ENCODE measurements around the gene AFAP1.

The AFAP1 gene

DNA sequence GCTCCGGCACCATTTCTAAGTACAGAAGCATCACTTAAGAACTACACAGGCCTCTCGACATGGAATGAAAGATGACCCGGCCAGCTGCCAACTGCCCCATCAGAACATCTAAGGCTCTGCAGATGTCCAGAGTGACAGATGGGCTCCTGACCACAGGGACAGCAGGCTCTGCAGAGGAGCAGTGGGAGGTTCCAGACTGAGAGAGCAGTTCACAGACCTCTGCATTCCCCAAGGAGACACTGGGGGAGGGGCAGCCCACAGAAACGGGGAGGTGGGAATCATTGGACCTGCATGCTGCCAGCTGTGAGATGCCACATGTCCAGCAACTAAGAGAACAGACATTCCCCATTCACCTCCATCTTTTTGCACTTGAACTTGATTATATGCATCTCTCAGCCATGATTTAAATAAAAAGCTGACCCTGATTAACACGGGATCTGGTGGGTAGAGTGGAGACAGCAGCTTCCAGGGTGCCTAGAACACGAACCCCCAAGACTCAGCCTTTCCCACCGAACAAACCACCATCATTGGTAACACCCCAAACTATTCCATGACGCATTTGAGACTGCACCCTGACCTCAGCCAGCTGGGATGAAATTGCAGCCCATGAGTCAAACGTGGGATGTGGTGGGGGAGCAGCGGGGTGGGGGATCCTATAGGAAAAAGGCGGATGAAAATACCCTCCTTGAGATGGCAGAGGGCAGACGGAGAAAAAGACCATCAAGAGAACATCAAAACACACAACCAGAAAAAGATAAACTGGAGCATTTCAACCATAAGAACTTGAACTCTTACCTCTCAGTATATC is 47.2 kb downstream of the AFAP1 start:
- no peak for DNase-seq (ENCODE audit: low read depth)

DNA sequence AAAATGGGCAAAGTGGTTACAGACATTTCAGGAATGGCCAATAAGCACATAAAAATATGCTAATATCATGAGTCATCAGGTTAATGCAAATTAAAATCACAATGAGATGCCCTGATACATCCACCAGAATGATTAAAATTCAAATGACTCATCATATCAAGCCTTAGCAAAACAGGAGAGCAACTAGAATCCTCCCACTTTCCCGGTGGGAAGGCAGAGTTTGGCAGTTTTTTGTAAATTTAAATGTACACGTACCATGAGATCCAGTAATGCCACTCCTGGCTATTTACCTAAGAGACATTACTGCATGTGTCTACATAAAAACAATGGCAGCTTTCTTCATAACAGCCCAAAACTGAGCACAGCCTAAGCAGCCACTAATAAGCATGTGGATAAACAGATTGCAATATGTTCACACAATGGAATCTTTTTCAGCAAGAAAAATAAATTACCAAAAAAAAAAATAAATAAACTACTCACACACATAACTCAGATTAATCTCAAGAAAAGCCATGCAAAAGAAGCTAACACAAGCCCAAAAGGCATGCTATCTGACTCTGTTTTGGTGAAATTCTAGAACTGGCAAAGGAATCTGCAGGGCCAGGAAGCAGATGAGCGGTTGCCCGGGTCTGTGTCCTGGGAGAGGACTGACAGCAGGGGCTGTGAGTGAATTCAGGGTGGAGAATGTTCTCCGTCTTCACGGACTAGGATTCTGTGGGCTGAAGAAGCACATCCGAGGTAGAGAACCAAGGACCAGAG is 48.8 kb downstream of the AFAP1 start:
- DNase-seq (ENCODE audit: low read depth), result no peak

DNA sequence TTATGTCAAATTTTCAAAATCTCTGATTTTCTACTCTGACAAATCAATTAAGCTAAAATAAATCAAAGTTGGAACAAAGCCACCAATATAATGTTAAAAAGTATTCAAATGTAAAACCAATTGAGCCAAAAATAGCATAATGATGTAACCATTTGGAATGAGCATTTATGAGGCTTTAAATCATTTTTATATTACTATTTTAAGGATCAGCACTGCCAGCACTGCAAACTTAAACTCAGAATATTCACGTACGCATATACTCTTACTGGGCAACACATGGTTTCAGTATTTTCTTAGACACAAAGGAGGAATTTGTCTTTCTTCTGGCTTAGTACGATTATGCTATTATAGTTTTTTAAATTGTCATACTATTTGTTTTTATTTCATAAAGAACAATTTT is 52.2 kb downstream of the AFAP1 start:
- no peak for DNase-seq (ENCODE audit: low read depth)

DNA sequence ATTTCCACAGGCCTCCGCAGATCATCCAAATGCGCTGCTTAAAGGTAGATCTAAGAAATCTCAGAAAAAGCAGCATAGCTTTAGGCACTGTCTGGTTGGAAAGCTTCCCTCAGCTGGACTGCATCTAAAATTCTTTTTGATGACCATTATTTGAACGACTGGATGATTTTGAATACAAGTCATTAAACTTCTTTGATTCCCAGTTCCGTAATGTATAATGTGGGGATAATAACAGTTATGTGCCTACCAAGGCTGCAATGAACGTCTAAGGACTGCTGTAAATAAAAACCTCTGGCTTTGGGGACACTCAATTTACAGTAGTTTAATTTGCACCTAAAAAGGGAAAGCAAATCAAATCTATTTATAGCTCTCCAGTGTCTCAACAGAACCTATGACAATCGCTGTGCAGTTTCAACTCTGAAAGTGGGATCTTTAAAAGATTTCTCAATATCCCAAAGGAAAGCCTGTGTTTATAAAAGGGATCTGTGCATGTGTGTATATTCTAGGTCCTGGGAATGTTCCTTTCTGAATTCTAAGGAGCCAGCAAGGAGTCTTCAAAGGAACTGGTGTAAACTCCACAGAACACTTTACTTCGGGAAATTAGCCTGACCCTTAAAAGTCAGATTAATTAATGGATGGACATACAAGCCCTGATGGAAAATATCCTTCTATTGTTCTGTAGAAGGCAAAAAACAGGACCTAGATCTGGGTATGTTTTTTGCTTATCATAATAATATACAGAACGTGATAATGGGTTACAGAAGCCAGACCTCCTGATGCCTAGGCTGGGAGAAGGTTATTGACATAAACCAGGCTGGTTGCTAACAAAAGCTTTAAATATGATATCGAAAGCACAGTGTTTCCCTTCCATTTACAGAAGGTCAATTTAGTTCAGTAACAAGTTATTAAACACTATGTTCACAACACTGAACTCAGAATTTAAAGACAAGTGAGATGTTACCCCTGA is 53.4 kb downstream of the AFAP1 start:
- DNase-seq (ENCODE audit: low read depth), result no peak

DNA sequence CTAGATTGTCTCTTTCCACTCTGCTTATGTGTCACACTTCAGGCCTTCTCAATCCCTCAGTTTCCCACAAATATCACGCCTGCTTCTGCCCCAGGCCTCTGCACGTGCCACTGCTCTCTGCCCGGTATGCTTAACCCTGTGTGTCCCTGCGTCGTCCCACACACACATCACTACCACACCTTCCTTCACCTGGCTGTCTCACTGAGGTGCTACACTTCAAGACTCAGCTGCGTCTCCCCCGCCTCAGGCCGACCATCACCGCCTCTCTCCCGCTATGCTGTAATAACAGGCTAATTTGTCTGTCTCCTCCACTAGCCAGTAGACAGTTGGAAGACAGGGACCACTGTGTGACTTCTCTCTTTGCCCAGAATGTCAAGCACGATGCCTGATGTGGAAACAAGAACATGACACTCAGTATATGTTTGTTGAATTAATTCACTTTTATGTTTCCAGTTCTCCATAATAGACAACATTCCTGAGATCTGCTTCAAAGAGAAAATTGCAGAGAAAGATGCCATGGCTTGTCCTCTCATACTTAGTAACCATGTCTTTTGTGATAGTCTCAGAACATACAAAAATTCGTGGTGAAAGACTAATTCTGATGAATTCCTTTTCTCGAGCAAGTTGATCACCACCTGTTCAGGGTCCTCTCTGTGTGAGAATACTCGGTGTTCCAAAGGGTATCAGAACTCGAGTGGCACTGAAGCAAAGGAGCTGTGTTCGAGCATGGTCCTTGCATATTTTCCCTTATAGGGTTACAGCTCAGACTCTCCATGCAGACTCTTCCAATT is 54.2 kb downstream of the AFAP1 start:
- DNase-seq (ENCODE audit: low read depth), result no peak

DNA sequence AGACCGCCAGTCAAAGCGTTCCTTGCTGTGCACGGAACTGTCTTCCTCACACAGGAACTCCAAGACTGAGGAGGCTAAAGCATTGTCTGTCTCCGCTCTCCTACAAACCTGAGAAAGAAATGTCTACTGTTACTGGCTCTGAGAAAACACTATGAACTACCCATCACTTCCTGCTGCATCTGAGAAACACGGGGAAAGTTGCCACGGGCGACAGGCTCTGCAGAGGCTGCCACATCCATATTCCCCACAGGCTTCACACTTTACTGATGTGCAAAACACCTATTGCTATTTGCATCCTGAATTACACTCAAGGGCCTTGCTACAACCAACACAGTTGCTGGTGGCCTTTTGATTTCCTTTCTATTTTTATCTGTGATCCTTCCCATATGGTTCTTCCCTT is 59.0 kb downstream of the AFAP1 start:
- no peak for DNase-seq (ENCODE audit: low read depth)

DNA sequence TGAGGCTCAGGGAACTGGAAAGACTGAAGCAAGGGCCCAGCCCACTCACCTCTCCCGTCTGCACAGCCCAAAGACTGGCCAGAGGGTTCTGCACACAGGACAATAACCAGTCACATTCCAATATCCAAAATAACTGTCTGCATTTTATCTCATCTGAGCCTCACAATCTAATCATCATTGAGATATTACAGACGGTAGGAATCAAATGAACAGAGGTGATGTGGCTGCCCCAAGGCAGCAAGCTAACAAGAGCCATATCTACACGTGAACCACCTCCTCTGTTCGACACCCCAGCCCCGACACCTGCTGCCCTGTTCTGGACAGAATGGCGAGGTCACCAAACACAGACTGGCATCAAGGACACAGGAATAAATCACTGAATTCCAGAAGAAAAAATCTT is 60.5 kb downstream of the AFAP1 start:
- no peak for DNase-seq (ENCODE audit: low read depth)

DNA sequence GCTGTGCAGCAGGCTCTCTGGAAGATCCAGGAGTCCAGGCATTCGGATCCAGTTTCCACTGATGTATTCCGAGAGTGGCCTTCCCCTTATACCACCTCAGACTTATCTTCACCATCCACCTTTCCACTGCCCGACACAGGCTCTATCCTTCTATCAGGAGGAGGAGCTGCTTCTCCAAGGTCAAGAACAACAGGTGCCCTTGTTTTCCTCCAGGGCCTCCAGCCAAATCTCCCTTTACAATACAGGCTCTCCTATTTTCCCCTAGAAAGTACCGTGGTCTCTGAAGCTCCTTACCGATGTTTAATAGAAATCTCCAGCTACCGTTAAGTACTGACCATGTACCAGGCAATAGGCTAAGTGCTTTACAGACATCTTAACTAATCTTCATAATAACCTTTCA is 61.3 kb downstream of the AFAP1 start:
- no peak for DNase-seq (ENCODE audit: low read depth)

DNA sequence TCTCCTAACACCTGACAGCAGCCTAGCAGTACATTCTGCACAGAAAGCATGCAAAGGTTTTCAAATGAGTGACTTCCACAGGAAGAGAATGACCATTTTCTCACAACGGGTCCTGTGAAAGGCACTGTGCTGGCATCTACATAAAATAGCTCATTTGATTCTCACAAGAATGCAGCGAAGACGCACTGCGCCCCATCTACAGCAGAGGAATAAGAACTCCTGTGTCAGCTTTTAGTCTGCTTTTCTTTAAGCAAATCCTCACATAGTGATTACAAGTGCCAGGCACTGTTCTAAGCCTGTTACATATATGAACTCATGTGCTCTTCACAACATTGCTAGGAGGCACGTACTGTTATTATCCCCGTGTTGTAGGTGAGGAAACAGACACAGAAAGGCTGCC is 62.5 kb downstream of the AFAP1 start:
- DNase-seq (ENCODE audit: low read depth), result no peak

DNA sequence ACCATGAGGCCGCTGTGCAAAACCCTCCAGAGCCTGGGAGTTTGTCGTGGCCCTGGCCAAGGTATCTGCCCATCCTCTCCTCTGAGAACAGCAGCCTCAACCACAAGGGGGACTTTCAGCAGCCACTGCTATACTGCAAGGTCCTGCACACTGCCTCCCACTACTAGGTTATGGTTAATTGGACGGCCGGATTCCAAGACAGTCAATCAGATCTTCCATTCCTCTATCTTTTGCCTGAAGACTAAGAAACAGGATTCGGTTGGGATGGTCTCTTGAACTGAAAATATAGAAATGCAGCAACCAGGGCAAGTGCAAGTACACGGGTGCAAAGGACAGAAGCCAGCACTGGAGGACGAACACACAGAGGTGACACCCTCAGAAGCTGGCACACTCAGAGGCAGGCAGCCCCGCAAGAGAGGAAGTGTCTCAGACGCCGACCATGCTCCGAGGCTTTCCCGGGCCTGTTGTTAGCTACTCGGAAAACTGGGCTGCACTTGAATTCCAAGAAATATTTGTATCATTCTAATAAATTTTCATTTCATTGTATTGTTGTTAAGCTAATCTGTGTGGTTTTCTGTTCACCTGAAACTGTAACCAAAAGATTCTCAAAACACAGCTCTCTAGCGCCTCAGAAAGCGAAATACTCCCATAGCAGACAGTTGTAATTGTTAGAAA is 63.3 kb downstream of the AFAP1 start:
- DNase-seq (ENCODE audit: low read depth), result peak; percentile 57

DNA sequence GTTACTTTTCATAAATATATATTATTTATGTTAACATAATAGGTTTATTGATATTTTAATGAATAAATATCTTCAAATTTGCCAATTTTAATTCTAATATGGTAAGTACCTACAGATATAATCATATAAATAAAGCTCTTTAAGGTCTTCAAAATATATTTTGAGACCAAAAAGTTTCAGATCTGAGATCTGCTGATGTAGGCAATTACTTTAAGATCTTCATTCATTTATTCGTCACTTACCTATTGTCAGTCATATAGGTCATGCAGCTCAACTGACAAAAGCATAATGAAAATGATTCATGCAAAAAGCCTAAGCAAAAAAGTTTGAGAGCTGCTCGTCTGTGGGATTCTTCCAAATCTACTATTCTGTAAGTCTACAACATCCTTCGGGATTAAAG is 64.8 kb downstream of the AFAP1 start:
- no peak for DNase-seq (ENCODE audit: low read depth)

DNA sequence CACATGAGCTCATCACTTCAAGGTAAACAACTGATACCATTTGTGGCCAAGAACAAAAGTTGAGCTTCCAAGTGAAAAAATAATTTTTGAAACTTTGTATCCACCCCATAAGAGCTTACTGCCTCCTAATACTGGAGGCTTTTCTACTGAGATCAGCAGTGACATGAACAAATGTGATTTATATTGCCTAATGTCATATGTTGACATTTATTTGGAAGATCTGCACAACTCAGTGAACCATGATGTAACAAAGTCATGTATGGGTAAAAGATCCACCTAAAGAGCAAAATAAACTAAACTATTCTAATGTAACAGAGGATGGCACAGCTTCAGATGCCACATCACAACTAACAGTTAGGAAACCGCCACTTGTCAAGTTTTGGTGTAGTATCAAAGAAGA is 65.8 kb downstream of the AFAP1 start:
- DNase-seq (ENCODE audit: low read depth), result no peak

DNA sequence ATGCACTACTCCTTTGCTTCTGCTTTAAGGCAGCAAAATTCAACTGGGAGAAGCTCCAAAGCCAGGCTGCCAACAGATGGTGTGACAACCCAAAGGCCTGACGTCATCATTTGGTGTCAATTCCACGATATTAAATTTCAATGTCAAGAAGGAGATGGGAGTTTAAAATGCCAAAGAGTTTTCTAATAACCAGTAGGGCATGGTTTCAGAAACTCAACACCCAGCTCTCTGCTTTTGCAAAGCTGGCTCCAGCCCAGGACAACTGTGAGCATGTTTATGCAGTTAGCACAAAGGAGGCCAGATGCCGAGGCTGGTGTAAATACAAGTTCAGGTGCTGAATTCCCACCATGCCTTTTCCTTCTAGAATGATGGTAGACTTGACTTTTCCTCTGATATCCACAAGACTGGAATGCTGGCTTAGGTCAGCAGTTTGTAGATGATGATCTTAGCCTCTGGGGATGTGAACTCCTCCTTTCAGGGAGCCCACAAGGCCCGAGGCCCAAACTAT is 67.3 kb downstream of the AFAP1 start:
- no peak for DNase-seq (ENCODE audit: low read depth)

DNA sequence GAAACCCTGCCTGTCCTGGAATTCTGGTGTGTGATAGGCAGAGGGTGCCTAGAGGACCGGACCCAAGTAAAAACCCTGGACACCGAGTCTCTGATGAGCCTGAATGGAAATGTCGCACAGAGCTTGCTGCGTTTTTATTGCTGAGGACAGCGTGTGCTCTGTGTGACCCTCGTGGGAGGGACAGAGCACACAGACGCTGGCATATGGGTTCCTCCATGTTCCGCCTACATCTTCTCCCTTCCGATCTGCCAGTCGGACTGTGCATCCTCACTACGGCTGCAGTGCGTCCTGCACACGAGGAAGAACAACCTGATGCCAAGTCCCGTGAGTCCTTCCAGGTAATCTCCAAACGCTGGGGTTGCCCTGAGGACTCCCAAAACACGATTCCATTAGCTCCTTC is 68.3 kb downstream of the AFAP1 start:
- DNase-seq (ENCODE audit: low read depth), result no peak

DNA sequence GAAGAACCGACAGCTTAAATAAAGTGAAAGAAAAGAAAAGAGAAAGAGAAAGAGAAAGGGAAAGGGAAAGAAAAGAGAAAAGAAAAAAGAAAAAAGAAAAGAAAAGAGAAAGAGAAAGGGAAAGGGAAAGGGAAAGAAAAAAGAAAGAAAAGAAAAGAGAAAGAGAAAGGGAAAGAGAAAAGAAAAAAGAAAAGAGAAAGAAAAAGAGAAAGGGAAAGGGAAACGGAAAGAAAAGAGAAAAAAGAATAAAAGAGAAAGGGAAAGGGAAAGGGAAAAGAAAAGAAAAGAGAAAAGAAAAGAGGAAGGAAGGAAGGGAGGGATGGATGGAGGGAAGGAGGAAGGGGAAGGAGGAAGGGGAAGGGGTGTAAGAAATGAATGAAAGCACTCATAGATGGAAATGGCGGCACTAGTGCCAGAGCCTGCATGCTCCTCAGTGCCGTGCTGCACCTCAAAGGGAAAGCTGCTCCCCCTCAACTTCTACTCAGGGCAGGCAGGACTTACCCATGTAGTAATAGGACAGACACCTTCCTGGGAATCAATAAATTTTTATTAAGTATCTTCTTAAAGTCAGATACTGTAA is 70.7 kb downstream of the AFAP1 start:
- no peak for DNase-seq (ENCODE audit: low read depth)

DNA sequence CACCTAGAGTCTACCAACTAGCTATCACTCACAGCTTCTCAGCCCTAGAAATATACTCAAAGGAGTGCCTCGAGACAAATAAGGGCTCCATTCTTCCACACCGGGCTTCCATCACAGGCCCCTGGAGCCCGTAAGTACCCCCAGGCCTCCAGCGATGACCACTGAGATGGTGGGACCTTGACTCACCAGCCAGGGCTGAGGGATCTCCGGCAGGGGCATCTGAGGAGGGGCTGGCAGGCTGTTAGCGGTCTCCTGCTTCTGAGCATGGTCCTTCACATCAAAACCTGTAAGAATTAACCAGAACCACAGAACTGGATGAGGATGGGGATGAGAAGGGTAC is 71.3 kb downstream of the AFAP1 start:
- no peak for DNase-seq (ENCODE audit: low read depth)

DNA sequence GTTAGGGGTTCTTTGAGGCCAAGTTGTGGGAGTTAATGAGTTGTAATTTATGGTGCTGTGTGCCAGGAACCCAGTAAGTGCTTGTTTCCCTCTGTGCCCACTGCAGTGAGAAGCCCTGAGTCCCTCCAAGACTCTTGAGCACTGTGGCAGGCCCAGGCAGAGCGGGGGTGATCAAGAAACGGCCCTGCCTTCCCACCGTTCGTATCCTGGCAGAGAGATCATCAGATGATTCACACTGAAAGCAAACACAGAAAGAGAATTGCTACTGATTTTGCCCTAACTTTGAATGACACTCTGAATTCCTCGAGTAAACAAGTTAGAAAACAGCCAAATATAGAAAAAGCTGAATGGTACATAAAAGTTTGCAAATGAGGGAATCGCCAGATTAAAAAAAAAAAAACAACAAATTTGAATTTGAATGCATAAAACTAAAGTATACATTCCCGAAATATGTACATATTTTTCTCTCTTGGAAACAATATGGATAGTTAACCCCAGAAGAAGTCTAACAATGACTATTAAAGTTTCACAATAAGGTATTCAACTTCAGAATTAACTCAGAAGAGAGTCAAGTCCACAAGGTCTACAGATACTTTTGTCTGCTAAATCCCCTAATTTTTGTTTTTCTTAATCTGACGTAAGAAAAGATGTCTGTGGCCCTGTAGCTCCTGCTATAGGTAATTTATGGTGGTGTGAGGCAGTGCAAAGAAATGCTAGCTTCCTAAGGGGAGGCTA is 71.8 kb downstream of the AFAP1 start:
- no peak for DNase-seq (ENCODE audit: low read depth)

DNA sequence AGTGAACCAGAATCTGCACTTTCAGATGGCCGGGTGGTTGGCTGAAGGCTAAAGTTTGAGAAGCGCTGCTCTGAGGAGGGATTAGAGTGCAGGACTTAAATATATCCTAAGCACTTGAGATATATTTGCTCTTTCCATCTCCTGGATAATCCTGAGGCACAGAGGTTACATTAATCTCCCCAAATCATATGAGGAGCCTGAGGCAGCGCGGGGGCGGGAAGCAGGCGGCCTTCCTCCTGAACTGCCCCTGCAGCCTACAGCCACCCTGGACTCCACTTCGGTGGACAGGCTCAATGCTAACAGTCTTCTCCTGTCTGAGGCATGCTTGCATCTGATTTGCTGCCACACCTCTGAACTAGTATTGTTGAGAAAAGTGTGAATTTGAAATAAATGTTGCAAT is 72.5 kb downstream of the AFAP1 start:
- DNase-seq (ENCODE audit: low read depth), result no peak

DNA sequence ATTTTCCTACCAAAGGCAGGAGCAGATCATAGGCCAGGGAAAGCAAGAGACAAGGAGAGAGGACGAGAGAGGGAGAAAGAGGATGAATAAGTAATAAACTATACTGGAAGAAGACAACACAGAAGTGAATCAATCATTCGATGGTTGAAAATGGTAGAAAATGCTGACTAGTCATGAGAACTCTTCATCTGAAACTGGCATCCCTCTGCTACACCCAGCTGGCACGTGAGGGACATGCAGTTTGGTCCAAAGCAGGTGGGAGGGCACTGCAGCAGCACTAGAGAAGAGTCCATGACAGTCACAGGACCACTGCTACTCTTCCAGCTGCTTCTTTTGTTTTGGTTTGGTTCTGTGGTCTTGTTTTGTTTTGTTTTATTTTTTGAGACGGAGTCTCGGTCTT is 74.1 kb downstream of the AFAP1 start:
- DNase-seq (ENCODE audit: low read depth), result no peak

DNA sequence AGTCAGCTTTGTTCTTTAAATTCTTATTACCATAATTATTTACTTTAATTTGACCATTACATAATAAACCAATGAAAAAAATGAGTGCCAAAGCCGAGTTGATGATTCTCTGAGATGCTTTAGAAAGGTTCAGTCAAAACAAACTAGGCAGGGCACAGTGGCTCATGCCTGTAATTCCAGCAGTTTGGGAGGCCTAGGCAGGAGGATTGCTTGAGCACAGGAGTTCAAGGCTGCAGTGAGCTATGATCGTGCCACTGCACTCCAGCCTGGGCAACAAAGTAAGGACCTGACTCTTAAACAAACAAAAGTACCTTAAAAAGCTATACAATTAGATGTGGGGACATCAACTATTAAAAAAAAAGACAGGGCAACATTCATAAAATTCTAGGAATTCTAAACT is 75.0 kb downstream of the AFAP1 start:
- no peak for DNase-seq (ENCODE audit: low read depth)
